ENCODE results near the gene SORL1.
A peak's percentile ranks its signal among the peaks of the same experiment; 100 is the strongest.

SORL1 gene

GRCh38 chr11:121453589-121454299 is 1.6 kb downstream of the SORL1 start:
- Histone ChIP-seq H3K4me3 (no peak overlapping the region), H3K27ac (peak overlapping the region in 1 of 2 donors; percentile 8)

GRCh38 chr11:121455115-121455514 is 3.0 kb downstream of the SORL1 start:
- no peak for TF ChIP-seq CTCF (IDR thresholded peaks at IDR 0.05)
- H3K4me3 ChIP-seq = no peak overlapping the region

More at GRCh38 chr11:121453589-121454299, 1.6 kb downstream of the SORL1 start:
- no peak for DNase-seq (ENCODE audit: low spot score)
- no peak for TF ChIP-seq CTCF (IDR thresholded peaks at IDR 0.05)

GRCh38 chr11:121456151-121456550 is 4.0 kb downstream of the SORL1 start:
- TF ChIP-seq CTCF (IDR thresholded peaks at IDR 0.05) = no peak
- no peak overlapping the region for H3K4me3 ChIP-seq
- no peak overlapping the region for H3K27ac ChIP-seq
- DNase-seq (ENCODE audit: low spot score) = no peak

More at GRCh38 chr11:121455115-121455514, 3.0 kb downstream of the SORL1 start:
- no peak for DNase-seq (ENCODE audit: low spot score)
- no peak overlapping the region for H3K27ac ChIP-seq

- H3K4me3 ChIP-seq = no peak overlapping the region
- TF ChIP-seq CTCF (IDR thresholded peaks at IDR 0.05) = no peak
- no peak for DNase-seq (ENCODE audit: low spot score)
- H3K27ac ChIP-seq = no peak overlapping the region
Observed at GRCh38 chr11:121456816-121457431, 4.8 kb downstream of the SORL1 start.

GRCh38 chr11:121458551-121458950 is 6.4 kb downstream of the SORL1 start:
- no peak overlapping the region for H3K4me3 ChIP-seq
- no peak for DNase-seq (ENCODE audit: low spot score)
- H3K27ac ChIP-seq = no peak overlapping the region
- no peak for TF ChIP-seq CTCF (IDR thresholded peaks at IDR 0.05)

GRCh38 chr11:121459413-121460017 is 7.4 kb downstream of the SORL1 start:
- no peak for TF ChIP-seq CTCF (IDR thresholded peaks at IDR 0.05)
- H3K27ac ChIP-seq = no peak overlapping the region
- no peak overlapping the region for H3K4me3 ChIP-seq
- DNase-seq (ENCODE audit: low spot score) = no peak
